ENCODE data around the gene RNF20.

DNA sequence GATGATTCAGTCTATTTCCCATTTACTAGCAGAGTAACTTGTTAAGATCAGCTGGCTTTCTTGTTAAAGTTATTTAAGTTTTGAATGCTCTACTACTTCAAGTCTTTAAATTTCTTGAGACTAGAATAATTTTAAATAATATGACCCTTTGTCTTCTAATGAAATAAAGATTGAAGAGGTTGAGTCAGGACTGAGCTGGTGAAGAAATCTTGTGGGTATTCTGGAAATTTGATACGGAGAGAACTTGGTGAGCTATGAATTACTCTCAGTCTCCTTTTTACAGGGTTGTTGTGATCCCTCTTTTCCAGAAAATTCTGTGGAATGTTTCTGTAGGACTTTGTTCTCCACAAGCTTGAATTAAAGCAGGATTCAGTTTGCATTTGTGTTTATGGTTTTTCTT lies 29.3 kb downstream of the RNF20 start:
- TF ChIP-seq POLR2A (IDR thresholded peaks at IDR 0.05; ENCODE audit: low read depth, low read length) (no peak), POLR2AphosphoS5 (IDR thresholded peaks at IDR 0.05; ENCODE audit: low read depth, low read length) (no peak)
